HEK293 (cell line): ENCODE measurements around the gene PRR16.

Experiments used
- BCL11A ChIP-seq: fragments of 450-650 bp; formaldehyde crosslinking; IDR thresholded peaks from 2 replicates; pipeline ENCODE4 v1.5.1; 2016; ENCODE audit warnings: low read depth, missing biosample characterization, missing genetic modification characterization
- SP7 ChIP-seq: fragments of 450-650 bp; formaldehyde crosslinking; IDR thresholded peaks from 2 replicates; pipeline ENCODE4 v1.5.1; 2016; ENCODE audit warnings: missing biosample characterization, missing genetic modification characterization
- TSHZ1 ChIP-seq: fragments of 450-650 bp; formaldehyde crosslinking; IDR thresholded peaks from 2 replicates; pipeline ENCODE4 v1.5.1; 2016; ENCODE audit warnings: missing biosample characterization, missing genetic modification characterization, borderline replicate concordance
- YY1 ChIP-seq: fragments of 450-650 bp; formaldehyde crosslinking; IDR thresholded peaks from 2 replicates; pipeline ENCODE4 v1.5.1; 2018; ENCODE audit warnings: missing biosample characterization, missing genetic modification characterization
- ZNF596 ChIP-seq: fragments of 450-650 bp; IDR thresholded peaks from 2 replicates; pipeline ENCODE4 v1.5.0; 2018; ENCODE audit warnings: missing biosample characterization, mild to moderate bottlenecking, missing genetic modification characterization, moderate library complexity
- TF ChIP-seq, protein P1 (sequence below): fragments of 450-650 bp; formaldehyde crosslinking; IDR thresholded peaks from 2 replicates; pipeline ENCODE4 v1.5.1; 2016; ENCODE audit warnings: missing biosample characterization, missing genetic modification characterization
- TF ChIP-seq, protein P2 (sequence below): fragments of 450-650 bp; formaldehyde crosslinking; IDR thresholded peaks from 2 replicates; pipeline ENCODE4 v1.5.1; 2016; ENCODE audit warnings: missing biosample characterization, missing genetic modification characterization

DNA sequence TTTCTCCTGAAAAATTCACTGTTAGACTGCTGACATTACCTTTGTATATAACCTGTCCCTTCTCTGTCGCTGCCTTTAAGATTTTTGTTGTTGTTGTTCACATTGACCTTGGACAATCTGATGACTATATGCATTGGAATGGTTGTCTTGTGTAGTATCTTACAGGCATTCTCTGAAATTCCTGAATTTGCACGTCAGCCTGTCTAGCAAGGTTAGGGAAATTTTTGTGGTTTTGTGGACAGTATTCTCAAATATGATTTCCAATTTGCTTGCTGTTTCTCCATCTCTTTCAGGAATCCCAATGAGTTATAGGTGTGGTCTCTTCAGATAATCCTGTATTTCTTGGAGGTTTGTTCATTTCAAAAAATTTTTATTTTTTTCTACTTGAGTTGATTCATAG, 140.8 kb downstream of the PRR16 start:
- TF ChIP-seq YY1 (tag by site-specific recombination): no peak
- TF ChIP-seq SP7: no peak
- TF ChIP-seq TSHZ1 (tag by site-specific recombination): no peak
- no peak for TF ChIP-seq BCL11A (tag by site-specific recombination)
- TF ChIP-seq, protein P1, sequence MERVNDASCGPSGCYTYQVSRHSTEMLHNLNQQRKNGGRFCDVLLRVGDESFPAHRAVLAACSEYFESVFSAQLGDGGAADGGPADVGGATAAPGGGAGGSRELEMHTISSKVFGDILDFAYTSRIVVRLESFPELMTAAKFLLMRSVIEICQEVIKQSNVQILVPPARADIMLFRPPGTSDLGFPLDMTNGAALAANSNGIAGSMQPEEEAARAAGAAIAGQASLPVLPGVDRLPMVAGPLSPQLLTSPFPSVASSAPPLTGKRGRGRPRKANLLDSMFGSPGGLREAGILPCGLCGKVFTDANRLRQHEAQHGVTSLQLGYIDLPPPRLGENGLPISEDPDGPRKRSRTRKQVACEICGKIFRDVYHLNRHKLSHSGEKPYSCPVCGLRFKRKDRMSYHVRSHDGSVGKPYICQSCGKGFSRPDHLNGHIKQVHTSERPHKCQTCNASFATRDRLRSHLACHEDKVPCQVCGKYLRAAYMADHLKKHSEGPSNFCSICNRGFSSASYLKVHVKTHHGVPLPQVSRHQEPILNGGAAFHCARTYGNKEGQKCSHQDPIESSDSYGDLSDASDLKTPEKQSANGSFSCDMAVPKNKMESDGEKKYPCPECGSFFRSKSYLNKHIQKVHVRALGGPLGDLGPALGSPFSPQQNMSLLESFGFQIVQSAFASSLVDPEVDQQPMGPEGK: no peak
- no peak for TF ChIP-seq ZNF596 (tag by site-specific recombination)
- TF ChIP-seq, protein P2, sequence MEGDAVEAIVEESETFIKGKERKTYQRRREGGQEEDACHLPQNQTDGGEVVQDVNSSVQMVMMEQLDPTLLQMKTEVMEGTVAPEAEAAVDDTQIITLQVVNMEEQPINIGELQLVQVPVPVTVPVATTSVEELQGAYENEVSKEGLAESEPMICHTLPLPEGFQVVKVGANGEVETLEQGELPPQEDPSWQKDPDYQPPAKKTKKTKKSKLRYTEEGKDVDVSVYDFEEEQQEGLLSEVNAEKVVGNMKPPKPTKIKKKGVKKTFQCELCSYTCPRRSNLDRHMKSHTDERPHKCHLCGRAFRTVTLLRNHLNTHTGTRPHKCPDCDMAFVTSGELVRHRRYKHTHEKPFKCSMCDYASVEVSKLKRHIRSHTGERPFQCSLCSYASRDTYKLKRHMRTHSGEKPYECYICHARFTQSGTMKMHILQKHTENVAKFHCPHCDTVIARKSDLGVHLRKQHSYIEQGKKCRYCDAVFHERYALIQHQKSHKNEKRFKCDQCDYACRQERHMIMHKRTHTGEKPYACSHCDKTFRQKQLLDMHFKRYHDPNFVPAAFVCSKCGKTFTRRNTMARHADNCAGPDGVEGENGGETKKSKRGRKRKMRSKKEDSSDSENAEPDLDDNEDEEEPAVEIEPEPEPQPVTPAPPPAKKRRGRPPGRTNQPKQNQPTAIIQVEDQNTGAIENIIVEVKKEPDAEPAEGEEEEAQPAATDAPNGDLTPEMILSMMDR (tag by site-specific recombination): no peak
